K562 (cell line): ENCODE measurements around the gene CCNT2.

Experiments used
- FOSL1 ChIP-seq: fragments of 200-800 bp; sonication (Bioruptor generic); conservative IDR thresholded peaks from 2 replicates; pipeline ENCODE4 v1.6.1; 2016; ENCODE audit warnings: missing genetic modification characterization, missing compliant biosample characterization
- JUND ChIP-seq, 2 experiments: IDR thresholded peaks; 2 replicates in 1 of 2; 3 replicates in 1 of 2; pipeline ENCODE4 v1.6.1; 2011; ENCODE audit warnings: borderline replicate concordance in 2 of 2, low read depth in 2 of 2, low read length in 2 of 2, improper control_type of control experiment in 1 of 2, missing biosample characterization in 1 of 2, missing genetic modification characterization in 1 of 2, missing genetic modification reagents in 1 of 2
- KHSRP ChIP-seq: fragments of 450-650 bp; IDR thresholded peaks from 2 replicates; pipeline ENCODE4 v1.6.1; 2017
- NELFE ChIP-seq: IDR thresholded peaks from 2 replicates; pipeline ENCODE4 v1.6.1; 2011; ENCODE audit warnings: mild to moderate bottlenecking; ENCODE audit not compliant: insufficient read depth, insufficient read length
- PHTF2 ChIP-seq: fragments of 250-450 bp; sonication (Bioruptor Pico); IDR thresholded peaks from 2 replicates; pipeline ENCODE4 v1.5.0; 2021; ENCODE audit warnings: mild to moderate bottlenecking
- RAD21 ChIP-seq, 2 experiments: fragments of 250-450 bp in 1 of 2; fragments of 450-650 bp in 1 of 2; sonication (Bioruptor Pico) in 1 of 2; formaldehyde crosslinking in 1 of 2; IDR thresholded peaks in 1 of 2; conservative IDR thresholded peaks in 1 of 2; 2 replicates each; pipeline versions ENCODE4 v1.4.0 to v1.8.0; 2020 to 2022; ENCODE audit warnings: mild to moderate bottlenecking in 2 of 2, moderate library complexity in 1 of 2
- SETDB1 ChIP-seq: IDR thresholded peaks from one replicate; pipeline ENCODE4 v1.6.1; 2012; ENCODE audit warnings: low read length, control low read depth, inconsistent platforms
- SOX6 ChIP-seq: fragments of 450-650 bp; IDR thresholded peaks from 2 replicates; pipeline ENCODE4 v1.6.1; 2014; ENCODE audit warnings: mild to moderate bottlenecking
- ZNF12 ChIP-seq: sonication (generic); formaldehyde crosslinking; IDR thresholded peaks from 2 replicates; pipeline ENCODE4 v1.4.0; 2020; ENCODE audit warnings: mild to moderate bottlenecking, missing genetic modification reagents
- ZNF551 ChIP-seq: fragments of 250-450 bp; sonication (Bioruptor Pico); IDR thresholded peaks from 2 replicates; pipeline ENCODE4 v1.5.0; 2021; ENCODE audit warnings: mild to moderate bottlenecking, moderate library complexity
- TF ChIP-seq, protein P1 (sequence below), 3 experiments: IDR thresholded peaks in 2 of 3; conservative IDR thresholded peaks in 1 of 3; 2 replicates each; pipeline ENCODE4 v1.5.1; 2011 to 2012; ENCODE audit warnings: low read length in 3 of 3, mild to moderate bottlenecking in 3 of 3, control low read depth in 2 of 3, improper control_type of control experiment in 1 of 3, inconsistent platforms in 1 of 3, low read depth in 1 of 3, mixed read lengths in 1 of 3, moderate library complexity in 1 of 3; ENCODE audit not compliant: insufficient read depth in 2 of 3
- TF ChIP-seq, protein P2 (sequence below), 2 experiments: fragments of 450-650 bp; formaldehyde crosslinking in 1 of 2; IDR thresholded peaks; 2 replicates each; pipeline versions ENCODE4 v1.4.0 to v1.6.1; 2014 to 2020; ENCODE audit warnings: mild to moderate bottlenecking in 2 of 2, borderline replicate concordance in 1 of 2, low read depth in 1 of 2
- TF ChIP-seq, protein P3 (sequence below): fragments of 450-650 bp; IDR thresholded peaks from 2 replicates; pipeline ENCODE4 v1.6.1; 2016
- TF ChIP-seq, protein P4 (sequence below): IDR thresholded peaks from 3 replicates; pipeline ENCODE4 v1.6.1; 2011; ENCODE audit warnings: borderline replicate concordance, mild to moderate bottlenecking; ENCODE audit not compliant: insufficient read length, insufficient read depth

DNA sequence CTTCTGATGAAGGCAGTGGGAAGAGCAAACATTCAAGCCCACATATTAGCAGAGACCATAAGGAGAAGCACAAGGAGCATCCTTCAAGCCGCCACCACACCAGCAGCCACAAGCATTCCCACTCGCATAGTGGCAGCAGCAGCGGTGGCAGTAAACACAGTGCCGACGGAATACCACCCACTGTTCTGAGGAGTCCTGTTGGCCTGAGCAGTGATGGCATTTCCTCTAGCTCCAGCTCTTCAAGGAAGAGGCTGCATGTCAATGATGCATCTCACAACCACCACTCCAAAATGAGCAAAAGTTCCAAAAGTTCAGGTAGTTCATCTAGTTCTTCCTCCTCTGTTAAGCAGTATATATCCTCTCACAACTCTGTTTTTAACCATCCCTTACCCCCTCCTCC lies 35.4 kb downstream of the CCNT2 start:
- TF ChIP-seq, protein P1, sequence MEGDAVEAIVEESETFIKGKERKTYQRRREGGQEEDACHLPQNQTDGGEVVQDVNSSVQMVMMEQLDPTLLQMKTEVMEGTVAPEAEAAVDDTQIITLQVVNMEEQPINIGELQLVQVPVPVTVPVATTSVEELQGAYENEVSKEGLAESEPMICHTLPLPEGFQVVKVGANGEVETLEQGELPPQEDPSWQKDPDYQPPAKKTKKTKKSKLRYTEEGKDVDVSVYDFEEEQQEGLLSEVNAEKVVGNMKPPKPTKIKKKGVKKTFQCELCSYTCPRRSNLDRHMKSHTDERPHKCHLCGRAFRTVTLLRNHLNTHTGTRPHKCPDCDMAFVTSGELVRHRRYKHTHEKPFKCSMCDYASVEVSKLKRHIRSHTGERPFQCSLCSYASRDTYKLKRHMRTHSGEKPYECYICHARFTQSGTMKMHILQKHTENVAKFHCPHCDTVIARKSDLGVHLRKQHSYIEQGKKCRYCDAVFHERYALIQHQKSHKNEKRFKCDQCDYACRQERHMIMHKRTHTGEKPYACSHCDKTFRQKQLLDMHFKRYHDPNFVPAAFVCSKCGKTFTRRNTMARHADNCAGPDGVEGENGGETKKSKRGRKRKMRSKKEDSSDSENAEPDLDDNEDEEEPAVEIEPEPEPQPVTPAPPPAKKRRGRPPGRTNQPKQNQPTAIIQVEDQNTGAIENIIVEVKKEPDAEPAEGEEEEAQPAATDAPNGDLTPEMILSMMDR (IDR thresholded peaks at IDR 0.05 in 2 of 3, conservative IDR thresholded peaks at IDR 0.05 in 1 of 3; ENCODE audit: insufficient read depth in 2 of 3, low read depth in 1 of 3, low read length in 3 of 3), result no peak
- TF ChIP-seq FOSL1 (tag) (no peak), RAD21 (CRISPR knock-in tag; conservative IDR thresholded peaks at IDR 0.05 in 1 of 2, IDR thresholded peaks at IDR 0.05 in 1 of 2) (no peak), ZNF12 (CRISPR knock-in tag) (no peak), PHTF2 (CRISPR knock-in tag) (no peak), SETDB1 (no peak), SOX6 (no peak), KHSRP (no peak), NELFE (no peak), JUND (IDR thresholded peaks at IDR 0.05; ENCODE audit: borderline replicate concordance, low read depth, low read length) (no peak), JUND (tag; IDR thresholded peaks at IDR 0.05; ENCODE audit: borderline replicate concordance, low read depth, low read length) (no peak), ZNF551 (CRISPR knock-in tag) (no peak)
- TF ChIP-seq, protein P2, sequence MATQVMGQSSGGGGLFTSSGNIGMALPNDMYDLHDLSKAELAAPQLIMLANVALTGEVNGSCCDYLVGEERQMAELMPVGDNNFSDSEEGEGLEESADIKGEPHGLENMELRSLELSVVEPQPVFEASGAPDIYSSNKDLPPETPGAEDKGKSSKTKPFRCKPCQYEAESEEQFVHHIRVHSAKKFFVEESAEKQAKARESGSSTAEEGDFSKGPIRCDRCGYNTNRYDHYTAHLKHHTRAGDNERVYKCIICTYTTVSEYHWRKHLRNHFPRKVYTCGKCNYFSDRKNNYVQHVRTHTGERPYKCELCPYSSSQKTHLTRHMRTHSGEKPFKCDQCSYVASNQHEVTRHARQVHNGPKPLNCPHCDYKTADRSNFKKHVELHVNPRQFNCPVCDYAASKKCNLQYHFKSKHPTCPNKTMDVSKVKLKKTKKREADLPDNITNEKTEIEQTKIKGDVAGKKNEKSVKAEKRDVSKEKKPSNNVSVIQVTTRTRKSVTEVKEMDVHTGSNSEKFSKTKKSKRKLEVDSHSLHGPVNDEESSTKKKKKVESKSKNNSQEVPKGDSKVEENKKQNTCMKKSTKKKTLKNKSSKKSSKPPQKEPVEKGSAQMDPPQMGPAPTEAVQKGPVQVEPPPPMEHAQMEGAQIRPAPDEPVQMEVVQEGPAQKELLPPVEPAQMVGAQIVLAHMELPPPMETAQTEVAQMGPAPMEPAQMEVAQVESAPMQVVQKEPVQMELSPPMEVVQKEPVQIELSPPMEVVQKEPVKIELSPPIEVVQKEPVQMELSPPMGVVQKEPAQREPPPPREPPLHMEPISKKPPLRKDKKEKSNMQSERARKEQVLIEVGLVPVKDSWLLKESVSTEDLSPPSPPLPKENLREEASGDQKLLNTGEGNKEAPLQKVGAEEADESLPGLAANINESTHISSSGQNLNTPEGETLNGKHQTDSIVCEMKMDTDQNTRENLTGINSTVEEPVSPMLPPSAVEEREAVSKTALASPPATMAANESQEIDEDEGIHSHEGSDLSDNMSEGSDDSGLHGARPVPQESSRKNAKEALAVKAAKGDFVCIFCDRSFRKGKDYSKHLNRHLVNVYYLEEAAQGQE (IDR thresholded peaks at IDR 0.05; ENCODE audit: borderline replicate concordance), result no peak
- TF ChIP-seq, protein P2 (CRISPR knock-in tag; IDR thresholded peaks at IDR 0.05; ENCODE audit: low read depth), result no peak
- TF ChIP-seq, protein P3, sequence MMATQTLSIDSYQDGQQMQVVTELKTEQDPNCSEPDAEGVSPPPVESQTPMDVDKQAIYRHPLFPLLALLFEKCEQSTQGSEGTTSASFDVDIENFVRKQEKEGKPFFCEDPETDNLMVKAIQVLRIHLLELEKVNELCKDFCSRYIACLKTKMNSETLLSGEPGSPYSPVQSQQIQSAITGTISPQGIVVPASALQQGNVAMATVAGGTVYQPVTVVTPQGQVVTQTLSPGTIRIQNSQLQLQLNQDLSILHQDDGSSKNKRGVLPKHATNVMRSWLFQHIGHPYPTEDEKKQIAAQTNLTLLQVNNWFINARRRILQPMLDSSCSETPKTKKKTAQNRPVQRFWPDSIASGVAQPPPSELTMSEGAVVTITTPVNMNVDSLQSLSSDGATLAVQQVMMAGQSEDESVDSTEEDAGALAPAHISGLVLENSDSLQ, result no peak
- TF ChIP-seq, protein P4, sequence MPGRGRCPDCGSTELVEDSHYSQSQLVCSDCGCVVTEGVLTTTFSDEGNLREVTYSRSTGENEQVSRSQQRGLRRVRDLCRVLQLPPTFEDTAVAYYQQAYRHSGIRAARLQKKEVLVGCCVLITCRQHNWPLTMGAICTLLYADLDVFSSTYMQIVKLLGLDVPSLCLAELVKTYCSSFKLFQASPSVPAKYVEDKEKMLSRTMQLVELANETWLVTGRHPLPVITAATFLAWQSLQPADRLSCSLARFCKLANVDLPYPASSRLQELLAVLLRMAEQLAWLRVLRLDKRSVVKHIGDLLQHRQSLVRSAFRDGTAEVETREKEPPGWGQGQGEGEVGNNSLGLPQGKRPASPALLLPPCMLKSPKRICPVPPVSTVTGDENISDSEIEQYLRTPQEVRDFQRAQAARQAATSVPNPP, result no peak
